ENCODE measurements around the gene TRPM2.

TRPM2 gene

DNA sequence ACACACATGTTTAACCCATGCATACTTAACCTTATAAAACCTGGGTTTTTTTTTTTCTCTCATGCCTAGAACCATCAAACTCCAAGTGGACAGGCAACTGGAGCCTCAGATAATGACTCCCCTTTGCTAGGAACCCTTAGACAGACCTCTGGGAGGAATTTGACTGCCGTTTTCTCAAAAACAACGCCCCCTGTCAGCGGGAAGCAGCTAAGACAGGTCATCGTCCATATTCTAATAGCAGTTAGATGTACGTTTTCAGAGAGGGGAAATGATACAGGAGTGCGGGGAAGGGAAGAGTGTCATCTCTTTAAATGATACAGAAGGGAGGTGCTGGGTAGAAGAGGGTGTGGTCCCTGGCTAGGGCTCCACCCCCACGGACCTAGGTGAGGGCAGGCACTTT is 136.5 kb downstream of the TRPM2 start:
- no peak for FAIRE-seq

DNA sequence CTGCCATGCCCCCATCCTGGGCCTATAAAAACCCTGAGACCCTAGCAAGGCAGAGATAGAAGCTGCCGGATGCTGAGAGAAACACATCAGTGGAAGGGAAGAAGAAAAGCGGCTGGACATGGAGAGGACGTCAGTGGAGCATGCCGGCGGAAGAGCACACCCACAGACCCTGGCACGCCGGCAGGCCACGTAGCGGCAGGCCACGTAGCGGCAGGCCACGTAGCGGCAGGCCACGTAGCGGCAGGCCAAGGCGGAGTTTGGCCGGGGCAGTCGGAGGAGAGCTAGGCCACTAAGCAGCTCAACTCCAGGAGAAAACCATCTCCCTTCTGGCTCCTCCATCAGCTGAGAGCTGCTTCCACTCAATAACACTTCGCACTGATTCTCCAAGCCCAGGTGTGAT is 137.0 kb downstream of the TRPM2 start:
- FAIRE-seq: no peak

DNA sequence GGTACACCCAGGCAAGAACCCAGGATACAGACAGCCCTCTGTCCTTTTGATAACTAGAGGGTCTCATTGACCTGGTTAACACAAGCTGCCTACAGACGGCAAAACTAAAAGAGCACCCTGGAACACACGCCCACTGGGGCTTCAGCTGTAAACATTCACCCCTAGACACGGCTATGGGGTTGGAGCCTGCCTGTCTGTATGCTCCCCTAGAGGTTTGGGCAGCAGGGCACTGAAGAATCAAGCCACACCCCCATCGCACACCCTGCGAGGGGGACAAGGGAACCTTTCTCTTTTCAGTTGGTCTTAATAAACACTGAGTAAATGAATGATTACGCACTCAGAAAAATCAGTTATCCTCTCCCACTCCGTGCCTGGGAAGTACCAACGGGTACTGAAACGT is 137.4 kb downstream of the TRPM2 start:
- FAIRE-seq: no peak
